Brain microvascular endothelial cell (primary cell): ENCODE data around the gene AGBL4.

Experiments used
- DNase-seq: peaks from one replicate; pipeline ENCODE4 v3.0.0-alpha.2; 2020
- H3K27ac ChIP-seq: fragments of 250-450 bp; sonication (Bioruptor Pico); 2 replicates; pipeline ENCODE4 v1.5.1; 2020; ENCODE audit warnings: mild to moderate bottlenecking, moderate library complexity
- H3K27me3 ChIP-seq: fragments of 250-450 bp; sonication (Bioruptor Pico); replicated peaks from 2 replicates; pipeline ENCODE4 v1.5.1; 2020; ENCODE audit warnings: mild to moderate bottlenecking
- H3K36me3 ChIP-seq: fragments of 250-450 bp; sonication (Bioruptor Pico); replicated peaks from 2 replicates; pipeline ENCODE4 v1.5.1; 2020; ENCODE audit warnings: mild to moderate bottlenecking
- H3K4me3 ChIP-seq: 2 replicates; pipeline ENCODE4 v1.5.1; 2011; ENCODE audit warnings: low read depth, mild to moderate bottlenecking, control low read depth, low read length, moderate library complexity
- CTCF ChIP-seq: IDR thresholded peaks from 2 replicates; pipeline ENCODE4 v1.5.1; 2011; ENCODE audit warnings: low read depth, mild to moderate bottlenecking, moderate library complexity, low read length, control low read depth, inconsistent platforms; ENCODE audit errors: missing control alignments
- in situ Hi-C: cut with HindIII; loops from 2 replicates; pipeline ENCODE4 v1.10.0; 2017; ENCODE audit warnings: low sequenced_read_pairs, low pct_ligation_motif_present

The AGBL4 gene

GRCh38 chr1:49102752-49103151 lies 921.0 kb downstream of the AGBL4 start:
- in situ Hi-C loops, result no loop called here
- peak; percentile 31 for DNase-seq
- Histone ChIP-seq H3K27ac (no peak overlapping the region), H3K27me3 (no peaks in the 10 kb centered on the region), H3K36me3 (no peaks in the 10 kb centered on the region), H3K4me3 (no peak overlapping the region)
- no peak for TF ChIP-seq CTCF

GRCh38 chr1:49098866-49099265 lies 924.9 kb downstream of the AGBL4 start:
- Histone ChIP-seq H3K27ac (no peak overlapping the region), H3K36me3 (no peaks in the 10 kb centered on the region), H3K27me3 (no peaks in the 10 kb centered on the region), H3K4me3 (no peak overlapping the region)
- DNase-seq, result no peak
- in situ Hi-C loops, result no loop called here
- TF ChIP-seq CTCF, result no peak

- Histone ChIP-seq H3K27ac (no peak overlapping the region), H3K27me3 (no peaks in the 10 kb centered on the region), H3K4me3 (no peak overlapping the region), H3K36me3 (no peaks in the 10 kb centered on the region)
- in situ Hi-C loops, result no loop called here
- no peak for TF ChIP-seq CTCF
- no peak for DNase-seq
Measured at GRCh38 chr1:49086327-49086726, 937.4 kb downstream of the AGBL4 start.

- no peak for DNase-seq
- in situ Hi-C loops, result no loop called here
- TF ChIP-seq CTCF, result no peak
- no peak overlapping the region for H3K4me3 ChIP-seq
- H3K27ac ChIP-seq, result no peak overlapping the region
- no peaks in the 10 kb centered on the region for H3K36me3 ChIP-seq
- H3K27me3 ChIP-seq, result no peaks in the 10 kb centered on the region
Measured at GRCh38 chr1:49085079-49085478, 938.7 kb downstream of the AGBL4 start.

- no peak for DNase-seq
- no peak overlapping the region for H3K27ac ChIP-seq
- no peak overlapping the region for H3K4me3 ChIP-seq
- no peaks in the 10 kb centered on the region for H3K27me3 ChIP-seq
- in situ Hi-C loops, result no loop called here
- no peaks in the 10 kb centered on the region for H3K36me3 ChIP-seq
- TF ChIP-seq CTCF, result no peak
Measured at GRCh38 chr1:49060766-49061165, 963.0 kb downstream of the AGBL4 start.

GRCh38 chr1:49059087-49059486 lies 964.7 kb downstream of the AGBL4 start:
- Histone ChIP-seq H3K27ac (no peak overlapping the region), H3K27me3 (no peaks in the 10 kb centered on the region), H3K4me3 (no peak overlapping the region), H3K36me3 (no peaks in the 10 kb centered on the region)
- DNase-seq, result no peak
- no peak for TF ChIP-seq CTCF
- in situ Hi-C loops, result no loop called here
